ENCODE results near the gene FOXD1.

The FOXD1 gene

GRCh38 chr5:73448463-73449136 is at the start of gene FOXD1:
TSS of gene FOXD1 (minus strand) at chr5:73448777. CDS start at chr5:73448362, 415 bp downstream.
- Histone ChIP-seq H3K9ac (ENCODE audit: low read length in 5 of 5) (no peak within 1 kb of the TSS), H3K27me3 (ENCODE audit: control insufficient read depth in 5 of 5, insufficient read depth in 4 of 5, low read length in 5 of 5) (peaks cover 54 to 83% (median 80%) of the 10 kb centered on the region in 5 donors), H3K27ac (ENCODE audit: low read depth, low read length) (no peak within 1 kb of the TSS), H3K36me3 (ENCODE audit: control insufficient read depth in 5 of 5, insufficient read depth in 5 of 5, low read length in 5 of 5) (no peaks in the 10 kb centered on the region), H3K9me3 (ENCODE audit: control insufficient read depth in 5 of 5, low read length in 5 of 5) (peaks cover 0 to 2% (median 0%) of the 10 kb centered on the region in 5 donors), H3K4me1 (ENCODE audit: control insufficient read depth in 5 of 5, insufficient read depth in 5 of 5, low read length in 5 of 5) (peaks cover 0 to 31% (median 24%) of the 10 kb centered on the region in 5 donors), H3K4me3 (ENCODE audit: low read depth in 1 of 5, low read length in 5 of 5) (peak within 1 kb of the TSS; percentile 39 to 67 (median 56))

- Histone ChIP-seq H3K27ac (ENCODE audit: low read depth, low read length) (peak overlapping the region; percentile 96), H3K27me3 (ENCODE audit: control insufficient read depth in 5 of 5, insufficient read depth in 4 of 5, low read length in 5 of 5) (no peaks in the 10 kb centered on the region), H3K4me1 (ENCODE audit: control insufficient read depth in 5 of 5, insufficient read depth in 5 of 5, low read length in 5 of 5) (peaks cover 0 to 30% (median 27%) of the 10 kb centered on the region in 5 donors), H3K9me3 (ENCODE audit: control insufficient read depth in 5 of 5, low read length in 5 of 5) (no peaks in the 10 kb centered on the region), H3K9ac (ENCODE audit: low read length in 5 of 5) (peak overlapping the region in 4 of 5 donors; percentile 75 to 100 (median 90)), H3K4me3 (ENCODE audit: low read depth in 1 of 5, low read length in 5 of 5) (peak overlapping the region; percentile 71 to 99 (median 91)), H3K36me3 (ENCODE audit: control insufficient read depth in 5 of 5, insufficient read depth in 5 of 5, low read length in 5 of 5) (peaks cover 5 to 17% (median 11%) of the 10 kb centered on the region in 5 donors)
These were observed 49.0 kb upstream of the FOXD1 start for GRCh38 chr5:73497497-73498056.

GRCh38 chr5:73496984-73497457 is 48.4 kb upstream of the FOXD1 start:
- Histone ChIP-seq H3K4me3 (ENCODE audit: low read depth in 1 of 5, low read length in 5 of 5) (no peak overlapping the region), H3K4me1 (ENCODE audit: control insufficient read depth in 5 of 5, insufficient read depth in 5 of 5, low read length in 5 of 5) (peaks cover 0 to 30% (median 27%) of the 10 kb centered on the region in 5 donors), H3K36me3 (ENCODE audit: control insufficient read depth in 5 of 5, insufficient read depth in 5 of 5, low read length in 5 of 5) (peaks cover 3 to 12% (median 5%) of the 10 kb centered on the region in 5 donors), H3K27me3 (ENCODE audit: control insufficient read depth in 5 of 5, insufficient read depth in 4 of 5, low read length in 5 of 5) (no peaks in the 10 kb centered on the region), H3K27ac (ENCODE audit: low read depth, low read length) (no peak overlapping the region), H3K9me3 (ENCODE audit: control insufficient read depth in 5 of 5, low read length in 5 of 5) (no peaks in the 10 kb centered on the region), H3K9ac (ENCODE audit: low read length in 5 of 5) (no peak overlapping the region)

- Histone ChIP-seq H3K36me3 (ENCODE audit: control insufficient read depth in 5 of 5, insufficient read depth in 5 of 5, low read length in 5 of 5) (peaks cover 0 to 4% (median 0%) of the 10 kb centered on the region in 5 donors), H3K27ac (ENCODE audit: low read depth, low read length) (no peak overlapping the region), H3K4me1 (ENCODE audit: control insufficient read depth in 5 of 5, insufficient read depth in 5 of 5, low read length in 5 of 5) (peaks cover 0 to 27% (median 25%) of the 10 kb centered on the region in 5 donors)
These were observed 47.3 kb upstream of the FOXD1 start for GRCh38 chr5:73495772-73496335.

GRCh38 chr5:73494721-73495120 is 46.1 kb upstream of the FOXD1 start:
- H3K27me3 ChIP-seq (ENCODE audit: control insufficient read depth in 5 of 5, insufficient read depth in 4 of 5, low read length in 5 of 5), result no peaks in the 10 kb centered on the region
- peaks cover 0 to 21% (median 19%) of the 10 kb centered on the region in 5 donors for H3K4me1 ChIP-seq (ENCODE audit: control insufficient read depth in 5 of 5, insufficient read depth in 5 of 5, low read length in 5 of 5)
- H3K9me3 ChIP-seq (ENCODE audit: control insufficient read depth in 5 of 5, low read length in 5 of 5), result no peaks in the 10 kb centered on the region
- no peaks in the 10 kb centered on the region for H3K36me3 ChIP-seq (ENCODE audit: control insufficient read depth in 5 of 5, insufficient read depth in 5 of 5, low read length in 5 of 5)
- no peak overlapping the region for H3K9ac ChIP-seq (ENCODE audit: low read length in 5 of 5)
- no peak overlapping the region for H3K27ac ChIP-seq (ENCODE audit: low read depth, low read length)
- no peak overlapping the region for H3K4me3 ChIP-seq (ENCODE audit: low read depth in 1 of 5, low read length in 5 of 5)

More at GRCh38 chr5:73495772-73496335, 47.3 kb upstream of the FOXD1 start:
- no peak overlapping the region for H3K4me3 ChIP-seq (ENCODE audit: low read depth in 1 of 5, low read length in 5 of 5)
- no peaks in the 10 kb centered on the region for H3K9me3 ChIP-seq (ENCODE audit: control insufficient read depth in 5 of 5, low read length in 5 of 5)
- H3K27me3 ChIP-seq (ENCODE audit: control insufficient read depth in 5 of 5, insufficient read depth in 4 of 5, low read length in 5 of 5), result no peaks in the 10 kb centered on the region
- no peak overlapping the region for H3K9ac ChIP-seq (ENCODE audit: low read length in 5 of 5)

GRCh38 chr5:73493421-73493820 is 44.8 kb upstream of the FOXD1 start:
- peaks cover 0 to 11% (median 9%) of the 10 kb centered on the region in 5 donors for H3K4me1 ChIP-seq (ENCODE audit: control insufficient read depth in 5 of 5, insufficient read depth in 5 of 5, low read length in 5 of 5)
- H3K4me3 ChIP-seq (ENCODE audit: low read depth in 1 of 5, low read length in 5 of 5), result no peak overlapping the region
- no peak overlapping the region for H3K9ac ChIP-seq (ENCODE audit: low read length in 5 of 5)
- no peaks in the 10 kb centered on the region for H3K36me3 ChIP-seq (ENCODE audit: control insufficient read depth in 5 of 5, insufficient read depth in 5 of 5, low read length in 5 of 5)
- no peak overlapping the region for H3K27ac ChIP-seq (ENCODE audit: low read depth, low read length)
- no peaks in the 10 kb centered on the region for H3K9me3 ChIP-seq (ENCODE audit: control insufficient read depth in 5 of 5, low read length in 5 of 5)
- H3K27me3 ChIP-seq (ENCODE audit: control insufficient read depth in 5 of 5, insufficient read depth in 4 of 5, low read length in 5 of 5), result no peaks in the 10 kb centered on the region

GRCh38 chr5:73491155-73491554 is 42.6 kb upstream of the FOXD1 start:
- Histone ChIP-seq H3K4me3 (ENCODE audit: low read depth in 1 of 5, low read length in 5 of 5) (no peak overlapping the region), H3K9me3 (ENCODE audit: control insufficient read depth in 5 of 5, low read length in 5 of 5) (no peaks in the 10 kb centered on the region), H3K27ac (ENCODE audit: low read depth, low read length) (no peak overlapping the region), H3K27me3 (ENCODE audit: control insufficient read depth in 5 of 5, insufficient read depth in 4 of 5, low read length in 5 of 5) (no peaks in the 10 kb centered on the region), H3K36me3 (ENCODE audit: control insufficient read depth in 5 of 5, insufficient read depth in 5 of 5, low read length in 5 of 5) (no peaks in the 10 kb centered on the region), H3K4me1 (ENCODE audit: control insufficient read depth in 5 of 5, insufficient read depth in 5 of 5, low read length in 5 of 5) (no peaks in the 10 kb centered on the region), H3K9ac (ENCODE audit: low read length in 5 of 5) (no peak overlapping the region)

GRCh38 chr5:73490088-73490487 is 41.5 kb upstream of the FOXD1 start:
- H3K4me3 ChIP-seq (ENCODE audit: low read depth in 1 of 5, low read length in 5 of 5), result no peak overlapping the region
- H3K36me3 ChIP-seq (ENCODE audit: control insufficient read depth in 5 of 5, insufficient read depth in 5 of 5, low read length in 5 of 5), result no peaks in the 10 kb centered on the region
- no peak overlapping the region for H3K27ac ChIP-seq (ENCODE audit: low read depth, low read length)
- no peaks in the 10 kb centered on the region for H3K27me3 ChIP-seq (ENCODE audit: control insufficient read depth in 5 of 5, insufficient read depth in 4 of 5, low read length in 5 of 5)
- no peak overlapping the region for H3K9ac ChIP-seq (ENCODE audit: low read length in 5 of 5)
- H3K4me1 ChIP-seq (ENCODE audit: control insufficient read depth in 5 of 5, insufficient read depth in 5 of 5, low read length in 5 of 5), result no peaks in the 10 kb centered on the region
- H3K9me3 ChIP-seq (ENCODE audit: control insufficient read depth in 5 of 5, low read length in 5 of 5), result no peaks in the 10 kb centered on the region

- no peaks in the 10 kb centered on the region for H3K27me3 ChIP-seq (ENCODE audit: control insufficient read depth in 5 of 5, insufficient read depth in 4 of 5, low read length in 5 of 5)
- H3K9ac ChIP-seq (ENCODE audit: low read length in 5 of 5), result no peak overlapping the region
- no peaks in the 10 kb centered on the region for H3K4me1 ChIP-seq (ENCODE audit: control insufficient read depth in 5 of 5, insufficient read depth in 5 of 5, low read length in 5 of 5)
- H3K36me3 ChIP-seq (ENCODE audit: control insufficient read depth in 5 of 5, insufficient read depth in 5 of 5, low read length in 5 of 5), result no peaks in the 10 kb centered on the region
- no peaks in the 10 kb centered on the region for H3K9me3 ChIP-seq (ENCODE audit: control insufficient read depth in 5 of 5, low read length in 5 of 5)
- H3K27ac ChIP-seq (ENCODE audit: low read depth, low read length), result no peak overlapping the region
- no peak overlapping the region for H3K4me3 ChIP-seq (ENCODE audit: low read depth in 1 of 5, low read length in 5 of 5)
These were observed 40.2 kb upstream of the FOXD1 start for GRCh38 chr5:73488806-73489205.

- no peak overlapping the region for H3K9ac ChIP-seq (ENCODE audit: low read length in 5 of 5)
- no peaks in the 10 kb centered on the region for H3K27me3 ChIP-seq (ENCODE audit: control insufficient read depth in 5 of 5, insufficient read depth in 4 of 5, low read length in 5 of 5)
- H3K4me1 ChIP-seq (ENCODE audit: control insufficient read depth in 5 of 5, insufficient read depth in 5 of 5, low read length in 5 of 5), result no peaks in the 10 kb centered on the region
- H3K4me3 ChIP-seq (ENCODE audit: low read depth in 1 of 5, low read length in 5 of 5), result no peak overlapping the region
- no peak overlapping the region for H3K27ac ChIP-seq (ENCODE audit: low read depth, low read length)
- H3K36me3 ChIP-seq (ENCODE audit: control insufficient read depth in 5 of 5, insufficient read depth in 5 of 5, low read length in 5 of 5), result no peaks in the 10 kb centered on the region
- no peaks in the 10 kb centered on the region for H3K9me3 ChIP-seq (ENCODE audit: control insufficient read depth in 5 of 5, low read length in 5 of 5)
These were observed 39.2 kb upstream of the FOXD1 start for GRCh38 chr5:73487815-73488214.
